A673 (cell line): ENCODE measurements around the gene SERPINA5. TPM values are rescaled to one million over a fixed set of nuclear protein-coding genes. Genes with fewer than 3 reads are reported as not detected.
"Not testable (repeated sequence)": the region's sequence is repeated elsewhere in the genome, so short reads cannot be mapped to it uniquely, and the experiment has no call there.

Source experiments
- BruUV-seq: library from RNA; stranded (reverse); fragments of 400-500 nt; replicated peaks from 2 replicates; lab custom pipeline; 2021; lab: Mats Ljungman, UMichigan
- CTCF ChIA-PET: fragments of 300-600 bp; sonication (Branson Sonifier 250); formaldehyde crosslinking; loops from one replicate; lab custom pipeline; 2022; ENCODE audit warnings: antibody characterized with exemption; lab: Charles Lee
- POLR2A ChIA-PET: fragments of 300-600 bp; sonication (Branson Sonifier 250); formaldehyde crosslinking; loops from one replicate; lab custom pipeline; 2022; ENCODE audit warnings: antibody characterized with exemption; ENCODE audit not compliant: low non-redundant PET; lab: Charles Lee
- DNase-seq: peaks from one replicate; pipeline ENCODE4 v3.0.0-alpha.2; 2015; ENCODE audit warnings: low spot score
- H3K27ac ChIP-seq: fragments of 200-600 bp; sonication (generic); 2 replicates; pipeline ENCODE4 v1.5.1; 2016; ENCODE audit warnings: mixed run types, low read depth, mild to moderate bottlenecking, mixed read lengths, antibody characterized with exemption, low read length; ENCODE audit not compliant: poor library complexity, severe bottlenecking
- H3K27me3 ChIP-seq: fragments of 200-600 bp; sonication (generic); replicated peaks from 2 replicates; pipeline ENCODE4 v1.6.1; 2017; ENCODE audit warnings: mixed run types, low read depth, mild to moderate bottlenecking, mixed read lengths, antibody characterized with exemption, low read length; ENCODE audit not compliant: insufficient read depth, poor library complexity
- H3K36me3 ChIP-seq: fragments of 200-600 bp; sonication (generic); 2 replicates; pipeline ENCODE4 v1.6.1; 2016; ENCODE audit warnings: mixed run types, mild to moderate bottlenecking, mixed read lengths, antibody characterized with exemption, low read length; ENCODE audit not compliant: insufficient read depth, poor library complexity, severe bottlenecking
- H3K4me1 ChIP-seq: fragments of 200-600 bp; sonication (generic); 2 replicates; pipeline ENCODE4 v1.6.1; 2017; ENCODE audit warnings: mixed run types, mild to moderate bottlenecking, mixed read lengths, antibody characterized with exemption, low read length; ENCODE audit not compliant: insufficient read depth, poor library complexity, severe bottlenecking
- H3K4me3 ChIP-seq: fragments of 200-600 bp; sonication (generic); 2 replicates; pipeline ENCODE4 v1.5.1; 2016; ENCODE audit warnings: low read depth, mixed run types, mild to moderate bottlenecking, mixed read lengths, low read length; ENCODE audit not compliant: poor library complexity, severe bottlenecking
- H3K9me3 ChIP-seq: fragments of 200-600 bp; sonication (generic); 2 replicates; pipeline ENCODE4 v1.6.1; 2016; ENCODE audit warnings: mixed run types, low read depth, mild to moderate bottlenecking, mixed read lengths, antibody characterized with exemption, low read length; ENCODE audit not compliant: poor library complexity, severe bottlenecking
- EZH2 ChIP-seq: fragments of 200-600 bp; sonication (generic); IDR thresholded peaks from 2 replicates; pipeline ENCODE4 v1.6.1; 2017; ENCODE audit warnings: borderline replicate concordance, low read depth, mild to moderate bottlenecking, mixed read lengths, antibody characterized with exemption, low read length; ENCODE audit not compliant: poor library complexity, severe bottlenecking
- intact Hi-C: fragments of 100-400 bp; cut with micrococcal nuclease; formaldehyde crosslinking; loops from one replicate; pipeline ENCODE4 v1.10.0; 2022; ENCODE audit not compliant: unreplicated experiment
- total RNA-seq: library from RNA; stranded (reverse); gene quantifications from 2 replicates; pipeline ENCODE4 v1.2.3, GENCODE V29; 2021
- TF ChIP-seq, protein P1 (sequence below): fragments of 300-800, 200-600 bp; sonication (generic); conservative IDR thresholded peaks from 2 replicates; pipeline ENCODE4 v1.5.1; 2017; ENCODE audit warnings: low read depth, mild to moderate bottlenecking, antibody characterized with exemption, low read length, moderate library complexity, mixed read lengths

Gene SERPINA5
- total RNA-seq, 1 experiment from 2014 or later = not detected

DNA sequence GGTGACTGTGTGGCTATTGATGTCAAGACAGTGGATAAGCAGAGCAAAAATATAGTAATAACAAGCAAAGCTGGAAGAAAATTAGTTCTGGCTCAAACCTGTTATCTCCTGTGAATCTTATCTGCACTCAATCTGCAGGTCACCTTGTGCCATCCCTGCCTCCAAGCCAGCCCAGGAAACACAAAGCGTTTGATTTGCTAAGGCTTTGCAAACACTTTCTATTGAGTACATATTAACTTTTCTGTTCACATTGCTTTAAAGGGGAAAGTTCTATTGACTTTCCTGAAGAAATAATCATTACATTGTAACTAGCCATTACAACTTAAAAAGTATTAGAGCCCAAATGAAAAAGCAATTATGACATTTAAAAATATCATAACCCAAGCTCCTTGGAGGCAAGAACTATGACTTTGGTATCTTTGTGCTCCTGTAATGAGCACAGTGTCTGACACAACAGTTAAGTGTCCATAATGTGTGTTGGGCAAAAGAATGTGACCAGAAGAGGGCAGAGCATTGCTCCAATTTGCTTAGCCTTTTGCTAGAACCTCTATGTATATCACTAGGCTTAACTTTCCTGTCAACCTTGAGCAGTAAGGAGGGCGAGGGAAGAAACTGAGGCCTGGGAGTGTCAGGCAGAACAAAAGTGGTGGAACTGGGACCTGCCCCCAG lies 55.7 kb downstream of the SERPINA5 start:
- ChIA-PET POLR2A (no interaction called here), CTCF (no interaction called here)
- H3K27ac ChIP-seq = no peak overlapping the region
- no peaks in the 10 kb centered on the region for H3K27me3 ChIP-seq
- DNase-seq = no peak
- no peaks in the 10 kb centered on the region for H3K4me1 ChIP-seq
- intact Hi-C loops = no loop called here
- no peak overlapping the region for H3K4me3 ChIP-seq
- TF ChIP-seq, protein P1, sequence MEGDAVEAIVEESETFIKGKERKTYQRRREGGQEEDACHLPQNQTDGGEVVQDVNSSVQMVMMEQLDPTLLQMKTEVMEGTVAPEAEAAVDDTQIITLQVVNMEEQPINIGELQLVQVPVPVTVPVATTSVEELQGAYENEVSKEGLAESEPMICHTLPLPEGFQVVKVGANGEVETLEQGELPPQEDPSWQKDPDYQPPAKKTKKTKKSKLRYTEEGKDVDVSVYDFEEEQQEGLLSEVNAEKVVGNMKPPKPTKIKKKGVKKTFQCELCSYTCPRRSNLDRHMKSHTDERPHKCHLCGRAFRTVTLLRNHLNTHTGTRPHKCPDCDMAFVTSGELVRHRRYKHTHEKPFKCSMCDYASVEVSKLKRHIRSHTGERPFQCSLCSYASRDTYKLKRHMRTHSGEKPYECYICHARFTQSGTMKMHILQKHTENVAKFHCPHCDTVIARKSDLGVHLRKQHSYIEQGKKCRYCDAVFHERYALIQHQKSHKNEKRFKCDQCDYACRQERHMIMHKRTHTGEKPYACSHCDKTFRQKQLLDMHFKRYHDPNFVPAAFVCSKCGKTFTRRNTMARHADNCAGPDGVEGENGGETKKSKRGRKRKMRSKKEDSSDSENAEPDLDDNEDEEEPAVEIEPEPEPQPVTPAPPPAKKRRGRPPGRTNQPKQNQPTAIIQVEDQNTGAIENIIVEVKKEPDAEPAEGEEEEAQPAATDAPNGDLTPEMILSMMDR = peak; percentile 38; the same call in 1 of the 2 replicates
- no peak for TF ChIP-seq EZH2
- no peaks in the 10 kb centered on the region for H3K9me3 ChIP-seq
- no peaks in the 10 kb centered on the region for H3K36me3 ChIP-seq
- no TSS peak for BruUV-seq

DNA sequence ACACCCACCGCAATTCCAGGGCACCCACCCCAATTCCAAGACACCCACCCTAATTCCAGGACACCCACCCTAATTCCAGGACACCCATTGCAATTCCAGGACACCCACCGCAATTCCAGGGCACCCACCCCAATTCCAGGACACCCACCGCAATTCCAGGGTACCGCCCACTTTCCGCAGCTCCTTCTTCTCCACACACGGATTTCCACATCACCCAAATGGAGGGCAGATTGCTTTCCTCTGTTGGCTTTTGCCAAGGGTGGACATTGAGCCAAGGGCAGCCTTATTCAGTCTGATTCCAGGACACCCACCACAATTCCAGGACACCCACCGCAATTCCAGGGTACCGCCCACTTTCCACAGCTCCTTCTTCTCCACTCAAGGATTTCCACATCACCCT lies 56.6 kb downstream of the SERPINA5 start:
- intact Hi-C loops, H3K27ac ChIP-seq, H3K36me3 ChIP-seq, DNase-seq, BruUV-seq, H3K27me3 ChIP-seq, H3K4me3 ChIP-seq, POLR2A ChIA-PET, H3K4me1 ChIP-seq, CTCF ChIA-PET, H3K9me3 ChIP-seq: not testable (repeated sequence)

DNA sequence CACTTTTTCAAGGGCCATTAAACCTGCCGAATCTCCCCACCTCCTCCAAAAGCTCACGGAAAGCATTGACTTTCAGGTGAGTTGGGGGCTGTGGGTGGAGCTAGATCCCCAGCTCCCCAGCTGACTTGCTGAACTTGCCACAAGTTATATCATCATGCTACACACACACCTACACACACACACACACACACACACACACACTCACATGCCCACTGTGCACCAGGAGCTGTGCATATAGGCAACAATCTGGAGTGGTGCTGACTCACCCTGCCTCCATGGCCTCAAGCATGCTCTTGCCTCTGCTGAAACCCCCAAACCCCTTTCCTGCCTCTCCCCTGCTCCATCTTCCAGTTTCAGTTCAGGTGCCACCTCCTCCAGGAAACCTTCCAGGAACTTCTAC lies 57.1 kb downstream of the SERPINA5 start:
- DNase-seq = no peak
- ChIA-PET POLR2A (no interaction called here), CTCF (interaction anchor here (0.5 kb wide), 1 partner anchor 17 kb away, joined by 3 read pairs; no protein-coding TSS in a partner anchor)
- Histone ChIP-seq H3K27me3 (no peaks in the 10 kb centered on the region), H3K4me3 (no peak overlapping the region), H3K27ac (no peak overlapping the region), H3K36me3 (no peaks in the 10 kb centered on the region), H3K4me1 (no peaks in the 10 kb centered on the region), H3K9me3 (no peaks in the 10 kb centered on the region)
- BruUV-seq = no TSS peak
- intact Hi-C loops = no loop called here
- TF ChIP-seq EZH2 = no peak
- TF ChIP-seq, protein P1 = no peak
